BLaER1 treated with 17β-estradiol and CSF1 and Interleukin-3, amounts not matched to agents 10 nM and 100 nM (cell line): ENCODE measurements around the gene PRSS3.
"Not testable (repeated sequence)": the region's sequence is repeated elsewhere in the genome, so short reads cannot be mapped to it uniquely, and the experiment has no call there.

Experiments used
- H3K27ac ChIP-seq, 11 experiments: shearing (Covaris generic); formaldehyde crosslinking; 2 replicates each; pipeline ENCODE4 v1.8.1; 2022
- H3K27me3 ChIP-seq, 11 experiments: shearing (Covaris generic); formaldehyde crosslinking; 2 replicates each; pipeline ENCODE4 v1.8.1; 2022
- H3K36me3 ChIP-seq, 11 experiments: shearing (Covaris generic); formaldehyde crosslinking; 2 replicates each; pipeline ENCODE4 v1.8.1; 2022
- H3K4me1 ChIP-seq, 10 experiments: shearing (Covaris generic); formaldehyde crosslinking; 2 replicates each; pipeline ENCODE4 v1.8.1; 2022
- H3K4me2 ChIP-seq, 11 experiments: shearing (Covaris generic); formaldehyde crosslinking; 2 replicates each; pipeline ENCODE4 v1.8.1; 2022
- H3K4me3 ChIP-seq, 10 experiments: shearing (Covaris generic); formaldehyde crosslinking; 2 replicates each; pipeline ENCODE4 v1.8.1; 2022
- H3K9ac ChIP-seq, 11 experiments: shearing (Covaris generic); formaldehyde crosslinking; 2 replicates each; pipeline ENCODE4 v1.8.1; 2022
- H3K9me3 ChIP-seq, 11 experiments: shearing (Covaris generic); formaldehyde crosslinking; replicated peaks in 1 of 11; 2 replicates each; pipeline ENCODE4 v1.8.1; 2022
- H4K20me1 ChIP-seq, 11 experiments: shearing (Covaris generic); formaldehyde crosslinking; 2 replicates each; pipeline ENCODE4 v1.8.1; 2022
- Cebpa-rat ChIP-seq, 11 experiments: shearing (Covaris generic); IDR thresholded peaks; 2 replicates each; pipeline ENCODE4 v1.8.1; 2022

PRSS3 gene

DNA sequence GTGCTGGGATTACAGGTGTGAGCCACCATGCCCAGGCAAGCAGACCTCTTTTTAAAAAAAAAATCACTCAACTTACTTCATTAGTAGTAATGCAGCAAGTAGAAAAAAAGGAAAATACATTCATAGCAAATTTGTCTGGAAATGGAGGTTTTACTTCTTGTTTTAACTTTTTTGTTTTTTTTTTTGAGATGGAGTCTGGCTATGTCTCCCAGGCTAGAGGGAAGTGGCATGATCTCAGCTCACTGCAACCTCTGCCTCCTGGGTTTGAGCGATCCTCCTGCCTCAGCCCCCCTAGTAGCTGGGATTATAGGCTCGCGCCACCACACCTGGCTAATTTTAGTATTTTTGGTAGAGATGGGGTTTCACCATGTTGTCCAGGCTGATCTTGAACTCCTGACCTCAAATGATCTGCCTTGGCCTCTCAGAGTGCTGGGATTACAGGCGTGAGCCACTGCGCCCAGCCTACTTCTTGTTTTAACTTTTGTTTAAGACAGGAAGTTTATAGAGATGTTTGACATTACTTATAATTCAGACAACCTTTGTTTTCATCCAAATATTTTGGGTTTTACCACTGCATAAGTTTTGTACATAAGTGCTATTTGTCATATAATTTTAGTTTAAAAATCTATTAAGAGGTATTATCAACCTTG is 48.1 kb downstream of the PRSS3 start:
- Histone ChIP-seq H3K27ac (peak overlapping the region in 6 of 11 experiments; percentile 8 to 77 (median 62); a peak in 10 of 22 replicates), H3K4me2 (peak overlapping the region in 5 of 11 experiments; percentile 8 to 87 (median 73); a peak in 9 of 22 replicates), H3K4me3 (no peak overlapping the region), H3K36me3 (peaks cover 11 to 66% (median 37%) of the 10 kb centered on the region in 11 experiments; a peak in 20 of 22 replicates), H3K27me3 (no peaks in the 10 kb centered on the region), H3K4me1 (peaks cover 14 to 95% (median 37%) of the 10 kb centered on the region in 10 experiments), H4K20me1 (peaks cover 82 to 100% (median 99%) of the 10 kb centered on the region in 11 experiments), H3K9me3 (peaks cover 0 to 4% (median 0%) of the 10 kb centered on the region in 11 experiments; a peak in 1 of 22 replicates), H3K9ac (peak overlapping the region in 4 of 11 experiments; percentile 7 to 54 (median 41); a peak in 5 of 22 replicates)
- TF ChIP-seq Cebpa-rat (IDR thresholded peaks at IDR 0.05), result no peak

GRCh38 chr9:33846231-33846630 is 50.9 kb downstream of the PRSS3 start:
- Histone ChIP-seq H3K4me3 (no peak overlapping the region), H3K36me3 (peaks cover 0 to 58% (median 29%) of the 10 kb centered on the region in 11 experiments; a peak in 20 of 22 replicates), H3K9ac (no peak overlapping the region), H3K9me3 (peaks cover 0 to 4% (median 0%) of the 10 kb centered on the region in 11 experiments; a peak in 1 of 22 replicates), H3K4me1 (peaks cover 4 to 87% (median 27%) of the 10 kb centered on the region in 10 experiments), H3K27me3 (no peaks in the 10 kb centered on the region), H3K4me2 (peak overlapping the region in 6 of 11 experiments; percentile 5 to 58 (median 30); a peak in 10 of 22 replicates), H4K20me1 (peaks cover 83 to 100% (median 99%) of the 10 kb centered on the region in 11 experiments), H3K27ac (peak overlapping the region in 3 of 11 experiments; percentile 9 to 41 (median 37); a peak in 2 of 22 replicates)
- no peak for TF ChIP-seq Cebpa-rat (IDR thresholded peaks at IDR 0.05)

- H3K27ac ChIP-seq, result peak overlapping the region in 1 of 11 experiments; percentile 37; a peak in 1 of 22 replicates
- peaks cover 15 to 86% (median 29%) of the 10 kb centered on the region in 10 experiments for H3K4me1 ChIP-seq
- not testable (repeated sequence) for H3K9me3 ChIP-seq, H3K4me3 ChIP-seq, H3K27me3 ChIP-seq, H3K4me2 ChIP-seq
- peak overlapping the region in 1 of 11 experiments; percentile 45; a peak in 1 of 22 replicates for H3K9ac ChIP-seq
- peaks cover 0 to 47% (median 28%) of the 10 kb centered on the region in 11 experiments; a peak in 20 of 22 replicates for H3K36me3 ChIP-seq
- H4K20me1 ChIP-seq, result peaks cover 83 to 100% (median 99%) of the 10 kb centered on the region in 11 experiments
Measured at GRCh38 chr9:33847894-33848205, 52.5 kb downstream of the PRSS3 start.
